Loucy (cell line): Measurements from ENCODE around the gene FYB2.

Experiments
- H2AFZ ChIP-seq: fragments of 200-600 bp; sonication (generic); 2 replicates; pipeline ENCODE4 v1.6.0; 2016; ENCODE audit warnings: antibody characterized with exemption, mild to moderate bottlenecking, low read length, moderate library complexity
- H3F3A ChIP-seq: fragments of 200-600 bp; 2 replicates; pipeline ENCODE4 v1.6.0; 2016; ENCODE audit warnings: antibody characterized with exemption, low read depth, mild to moderate bottlenecking
- H3K27me3 ChIP-seq: fragments of 200-600 bp; sonication (generic); 2 replicates; pipeline ENCODE4 v1.6.1; 2014; ENCODE audit warnings: low read length, mild to moderate bottlenecking; ENCODE audit not compliant: insufficient read depth, poor library complexity, severe bottlenecking
- H3K36me3 ChIP-seq: fragments of 200-600 bp; sonication (generic); 2 replicates; pipeline ENCODE4 v1.6.1; 2016; ENCODE audit warnings: low read length; ENCODE audit not compliant: insufficient read depth
- H3K4me1 ChIP-seq: fragments of 200-600 bp; sonication (generic); 2 replicates; pipeline ENCODE4 v1.5.1; 2014; ENCODE audit warnings: low read length, mild to moderate bottlenecking; ENCODE audit not compliant: insufficient read depth, poor library complexity, severe bottlenecking
- H3K4me2 ChIP-seq: fragments of 200-600 bp; sonication (generic); 2 replicates; pipeline ENCODE4 v1.6.0; 2014; ENCODE audit warnings: antibody characterized with exemption, low read length, low read depth, mild to moderate bottlenecking; ENCODE audit not compliant: poor library complexity, severe bottlenecking
- H3K4me3 ChIP-seq: fragments of 200-600 bp; sonication (generic); 2 replicates; pipeline ENCODE4 v1.5.1; 2014; ENCODE audit warnings: low read length, mild to moderate bottlenecking, mixed read lengths; ENCODE audit not compliant: poor library complexity, severe bottlenecking
- H3K79me2 ChIP-seq: fragments of 200-600 bp; sonication (generic); 2 replicates; pipeline ENCODE4 v1.6.1; 2014; ENCODE audit warnings: low read length; ENCODE audit not compliant: insufficient read depth
- H3K9ac ChIP-seq: fragments of 200-600 bp; sonication (generic); 2 replicates; pipeline ENCODE4 v1.6.0; 2014; ENCODE audit warnings: mild to moderate bottlenecking, low read depth, low read length, moderate library complexity; ENCODE audit not compliant: poor library complexity, severe bottlenecking
- H3K9me2 ChIP-seq: fragments of 200-600 bp; sonication (generic); replicated peaks from 2 replicates; pipeline ENCODE4 v1.6.1; 2016; ENCODE audit warnings: low read depth, low read length, mixed read lengths
- H3K9me3 ChIP-seq: fragments of 200-600 bp; sonication (generic); 2 replicates; pipeline ENCODE4 v1.6.1; 2014; ENCODE audit warnings: mild to moderate bottlenecking, antibody characterized with exemption, low read length, low read depth; ENCODE audit not compliant: insufficient read depth
- H4K20me1 ChIP-seq: fragments of 200-600 bp; sonication (generic); 2 replicates; pipeline ENCODE4 v1.6.0; 2014; ENCODE audit warnings: antibody characterized with exemption, low read length, mild to moderate bottlenecking; ENCODE audit not compliant: insufficient read depth, poor library complexity, severe bottlenecking
- EZH2phosphoT487 ChIP-seq: fragments of 200-600 bp; IDR thresholded peaks from 2 replicates; pipeline ENCODE4 v1.6.1; 2018; ENCODE audit warnings: antibody characterized with exemption, mild to moderate bottlenecking, moderate library complexity, borderline replicate concordance
- TF ChIP-seq, protein P1 (sequence below): fragments of 200-600 bp; sonication (generic); conservative IDR thresholded peaks from 2 replicates; pipeline ENCODE4 v1.5.1; 2014; ENCODE audit warnings: mild to moderate bottlenecking, antibody characterized with exemption, low read length

FYB2 gene

GRCh38 chr1:56844545-56845136 is 25.4 kb upstream of the FYB2 start:
- Histone ChIP-seq H3K36me3 (no peaks in the 10 kb centered on the region), H3K4me3 (no peak overlapping the region), H3K27me3 (no peaks in the 10 kb centered on the region), H4K20me1 (no peaks in the 10 kb centered on the region), H3K9me2 (no peaks in the 10 kb centered on the region), H3K9me3 (no peaks in the 10 kb centered on the region), H3K4me1 (no peaks in the 10 kb centered on the region), H3F3A (no peaks in the 10 kb centered on the region), H3K4me2 (no peak overlapping the region), H3K79me2 (no peaks in the 10 kb centered on the region), H2AFZ (no peak overlapping the region), H3K9ac (no peak overlapping the region)
- TF ChIP-seq, protein P1, sequence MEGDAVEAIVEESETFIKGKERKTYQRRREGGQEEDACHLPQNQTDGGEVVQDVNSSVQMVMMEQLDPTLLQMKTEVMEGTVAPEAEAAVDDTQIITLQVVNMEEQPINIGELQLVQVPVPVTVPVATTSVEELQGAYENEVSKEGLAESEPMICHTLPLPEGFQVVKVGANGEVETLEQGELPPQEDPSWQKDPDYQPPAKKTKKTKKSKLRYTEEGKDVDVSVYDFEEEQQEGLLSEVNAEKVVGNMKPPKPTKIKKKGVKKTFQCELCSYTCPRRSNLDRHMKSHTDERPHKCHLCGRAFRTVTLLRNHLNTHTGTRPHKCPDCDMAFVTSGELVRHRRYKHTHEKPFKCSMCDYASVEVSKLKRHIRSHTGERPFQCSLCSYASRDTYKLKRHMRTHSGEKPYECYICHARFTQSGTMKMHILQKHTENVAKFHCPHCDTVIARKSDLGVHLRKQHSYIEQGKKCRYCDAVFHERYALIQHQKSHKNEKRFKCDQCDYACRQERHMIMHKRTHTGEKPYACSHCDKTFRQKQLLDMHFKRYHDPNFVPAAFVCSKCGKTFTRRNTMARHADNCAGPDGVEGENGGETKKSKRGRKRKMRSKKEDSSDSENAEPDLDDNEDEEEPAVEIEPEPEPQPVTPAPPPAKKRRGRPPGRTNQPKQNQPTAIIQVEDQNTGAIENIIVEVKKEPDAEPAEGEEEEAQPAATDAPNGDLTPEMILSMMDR = no peak
- TF ChIP-seq EZH2phosphoT487 = no peak

GRCh38 chr1:56843544-56843943 is 24.3 kb upstream of the FYB2 start:
- Histone ChIP-seq H3K79me2 (no peaks in the 10 kb centered on the region), H2AFZ (no peak overlapping the region), H3K9me2 (no peaks in the 10 kb centered on the region), H3K9me3 (no peaks in the 10 kb centered on the region), H3K4me3 (no peak overlapping the region), H3K4me2 (no peak overlapping the region), H3K27me3 (no peaks in the 10 kb centered on the region), H3K4me1 (no peaks in the 10 kb centered on the region), H4K20me1 (no peaks in the 10 kb centered on the region), H3F3A (no peaks in the 10 kb centered on the region), H3K9ac (no peak overlapping the region), H3K36me3 (no peaks in the 10 kb centered on the region)
- TF ChIP-seq, protein P1 = no peak
- no peak for TF ChIP-seq EZH2phosphoT487

DNA sequence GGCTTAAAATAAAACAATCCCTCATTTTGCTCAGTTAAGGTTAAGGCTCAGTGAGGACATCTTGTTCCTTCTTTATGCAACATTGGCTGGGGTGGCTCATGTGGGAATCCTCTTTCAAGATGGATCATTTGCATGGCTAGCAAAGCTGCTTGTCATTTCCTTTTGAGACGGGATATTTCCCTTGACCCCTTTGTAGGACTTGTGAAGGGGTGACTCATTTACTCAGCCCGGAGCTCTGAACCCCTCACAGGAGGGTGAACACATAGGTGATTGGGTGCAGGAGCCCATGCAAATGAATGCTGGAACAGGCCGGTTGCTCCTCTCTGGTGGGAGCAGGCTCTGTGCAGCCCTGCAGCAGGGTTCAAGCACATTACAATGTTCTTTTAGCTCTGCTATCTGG is 19.6 kb upstream of the FYB2 start:
- Histone ChIP-seq H3K4me3 (no peak overlapping the region), H3K4me2 (no peak overlapping the region), H2AFZ (no peak overlapping the region), H3K27me3 (no peaks in the 10 kb centered on the region), H3K79me2 (no peaks in the 10 kb centered on the region), H3K4me1 (no peaks in the 10 kb centered on the region), H3K9me2 (no peaks in the 10 kb centered on the region), H4K20me1 (no peaks in the 10 kb centered on the region), H3K9me3 (no peaks in the 10 kb centered on the region), H3F3A (no peaks in the 10 kb centered on the region), H3K36me3 (no peaks in the 10 kb centered on the region), H3K9ac (no peak overlapping the region)
- TF ChIP-seq, protein P1 = no peak
- no peak for TF ChIP-seq EZH2phosphoT487
